Measurements from ENCODE around the gene IL12RB1.

The IL12RB1 gene

DNA sequence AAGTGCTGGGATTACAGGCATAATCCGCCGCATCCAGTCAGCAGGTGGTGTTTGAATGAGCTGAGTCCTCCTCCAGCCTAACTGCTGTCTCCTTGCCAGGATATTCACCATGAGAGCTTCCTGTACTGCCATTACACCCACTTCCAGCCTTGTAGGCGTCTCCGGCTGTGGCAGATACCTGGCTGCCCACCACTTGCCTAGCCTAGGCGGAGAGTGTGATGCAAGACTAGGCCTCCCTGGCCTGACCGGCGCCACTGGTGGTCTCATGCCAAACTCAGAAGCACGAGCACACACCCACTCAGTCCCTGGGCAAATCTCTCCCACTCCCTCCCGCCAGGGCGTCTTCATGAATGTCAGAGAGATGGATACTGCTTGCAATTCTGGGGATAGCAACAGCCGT lies 16.6 kb downstream of the IL12RB1 start:
- Histone ChIP-seq H3K27ac (no peak overlapping the region), H3K4me3 (no peak overlapping the region)
- TF ChIP-seq, protein P1, sequence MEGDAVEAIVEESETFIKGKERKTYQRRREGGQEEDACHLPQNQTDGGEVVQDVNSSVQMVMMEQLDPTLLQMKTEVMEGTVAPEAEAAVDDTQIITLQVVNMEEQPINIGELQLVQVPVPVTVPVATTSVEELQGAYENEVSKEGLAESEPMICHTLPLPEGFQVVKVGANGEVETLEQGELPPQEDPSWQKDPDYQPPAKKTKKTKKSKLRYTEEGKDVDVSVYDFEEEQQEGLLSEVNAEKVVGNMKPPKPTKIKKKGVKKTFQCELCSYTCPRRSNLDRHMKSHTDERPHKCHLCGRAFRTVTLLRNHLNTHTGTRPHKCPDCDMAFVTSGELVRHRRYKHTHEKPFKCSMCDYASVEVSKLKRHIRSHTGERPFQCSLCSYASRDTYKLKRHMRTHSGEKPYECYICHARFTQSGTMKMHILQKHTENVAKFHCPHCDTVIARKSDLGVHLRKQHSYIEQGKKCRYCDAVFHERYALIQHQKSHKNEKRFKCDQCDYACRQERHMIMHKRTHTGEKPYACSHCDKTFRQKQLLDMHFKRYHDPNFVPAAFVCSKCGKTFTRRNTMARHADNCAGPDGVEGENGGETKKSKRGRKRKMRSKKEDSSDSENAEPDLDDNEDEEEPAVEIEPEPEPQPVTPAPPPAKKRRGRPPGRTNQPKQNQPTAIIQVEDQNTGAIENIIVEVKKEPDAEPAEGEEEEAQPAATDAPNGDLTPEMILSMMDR (IDR thresholded peaks at IDR 0.05) = no peak
- DNase-seq (ENCODE audit: low spot score) = no peak

DNA sequence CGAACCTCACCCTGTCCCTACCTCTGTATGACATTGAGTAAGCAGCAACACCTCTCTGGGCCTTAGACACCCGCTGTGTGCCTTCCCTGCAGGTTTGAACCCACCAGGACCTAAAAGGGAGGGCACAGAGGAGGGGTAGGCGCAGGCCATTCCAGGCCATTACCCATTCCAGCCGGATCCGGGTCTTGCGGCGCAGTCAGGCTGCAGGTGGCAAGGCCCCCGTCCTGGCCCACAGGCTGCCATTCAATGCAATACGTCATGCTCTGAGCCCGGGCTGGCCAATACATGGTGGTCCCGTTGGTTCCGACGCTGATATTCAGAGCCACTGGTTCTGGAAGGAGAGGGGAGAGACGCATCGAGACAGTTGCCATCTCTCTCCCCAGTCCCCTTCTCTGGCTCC lies 17.4 kb downstream of the IL12RB1 start:
- TF ChIP-seq, protein P1 (IDR thresholded peaks at IDR 0.05) = no peak
- no peak overlapping the region for H3K27ac ChIP-seq
- DNase-seq (ENCODE audit: low spot score) = no peak
- H3K4me3 ChIP-seq = no peak overlapping the region

GRCh38 chr19:18068395-18068794 lies 18.3 kb downstream of the IL12RB1 start:
- no peak for DNase-seq (ENCODE audit: low spot score)
- TF ChIP-seq, protein P1 (IDR thresholded peaks at IDR 0.05) = no peak

DNA sequence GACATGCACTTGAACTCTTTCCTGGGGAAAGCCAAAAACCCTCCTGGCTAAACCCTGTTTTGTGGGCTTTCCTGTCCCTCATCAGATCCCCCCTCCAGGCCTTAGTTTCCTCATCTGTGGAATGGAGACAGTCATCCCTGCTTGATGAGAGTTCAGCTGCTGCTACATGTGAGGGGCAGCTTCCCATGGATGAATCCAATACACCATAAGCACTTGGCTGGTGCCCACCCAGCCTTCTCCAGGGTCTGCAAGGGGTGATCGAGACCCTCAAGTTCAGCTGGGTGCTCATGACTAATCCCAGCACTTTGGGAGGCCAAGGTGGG lies 21.6 kb downstream of the IL12RB1 start:
- TF ChIP-seq, protein P1 (IDR thresholded peaks at IDR 0.05) = no peak
- no peak for DNase-seq (ENCODE audit: low spot score)
- H3K4me3 ChIP-seq = no peak overlapping the region
- H3K27ac ChIP-seq = no peak overlapping the region

More at GRCh38 chr19:18068395-18068794, 18.3 kb downstream of the IL12RB1 start:
- no peak overlapping the region for H3K4me3 ChIP-seq
- H3K27ac ChIP-seq = no peak overlapping the region

DNA sequence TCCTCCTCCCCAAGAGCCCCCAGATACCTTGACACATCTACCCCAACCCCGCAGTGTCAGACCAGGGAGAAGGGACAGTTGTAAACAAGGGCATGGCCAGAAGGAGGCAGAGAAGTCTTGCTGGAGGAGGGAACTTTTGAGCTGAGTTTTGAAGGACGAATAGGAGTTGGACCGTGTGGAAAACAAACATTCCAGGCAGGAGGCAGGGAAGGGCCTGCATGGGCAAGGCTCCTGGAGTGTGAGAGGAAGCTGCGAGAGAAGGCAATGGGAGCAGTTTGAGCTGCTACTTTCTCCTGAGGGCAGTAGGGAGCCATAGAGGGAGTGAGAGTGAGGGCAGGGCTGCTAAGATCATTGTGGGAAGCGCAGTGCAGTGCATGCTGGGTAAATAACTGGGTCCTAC lies 23.3 kb downstream of the IL12RB1 start:
- Histone ChIP-seq H3K4me3 (no peak overlapping the region), H3K27ac (no peak overlapping the region)
- no peak for DNase-seq (ENCODE audit: low spot score)
- TF ChIP-seq, protein P1 (IDR thresholded peaks at IDR 0.05) = no peak

DNA sequence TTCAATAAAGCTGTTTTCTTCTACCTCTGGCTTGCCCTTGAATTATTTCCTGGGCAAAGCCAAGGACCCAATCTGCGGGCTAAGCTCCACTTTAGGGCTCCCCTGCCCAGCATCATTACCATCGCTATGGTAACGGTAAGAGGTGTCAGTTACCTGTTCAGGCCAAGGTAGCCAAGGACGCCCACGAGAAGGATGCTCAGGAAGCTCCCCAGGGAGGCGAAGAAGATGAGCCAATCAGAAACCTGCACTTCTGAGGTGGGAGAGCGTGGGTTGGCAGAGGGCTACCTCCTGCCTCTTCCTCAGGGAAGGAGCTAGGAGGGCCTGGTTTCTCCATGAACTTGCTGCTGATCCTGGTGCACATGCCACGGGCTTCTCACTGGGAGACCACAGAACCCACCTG lies 24.7 kb downstream of the IL12RB1 start:
- no peak overlapping the region for H3K27ac ChIP-seq
- no peak overlapping the region for H3K4me3 ChIP-seq
- TF ChIP-seq, protein P1 (IDR thresholded peaks at IDR 0.05) = no peak
- no peak for DNase-seq (ENCODE audit: low spot score)

GRCh38 chr19:18060472-18060871 lies 26.3 kb downstream of the IL12RB1 start:
- Histone ChIP-seq H3K27ac (no peak overlapping the region), H3K4me3 (no peak overlapping the region)
- no peak for DNase-seq (ENCODE audit: low spot score)
- TF ChIP-seq, protein P1 (IDR thresholded peaks at IDR 0.05) = no peak
